ENCODE results near the gene ALDH1L2. TPM values are rescaled to one million over a fixed set of nuclear protein-coding genes. Genes with fewer than 3 reads are reported as not detected.

ALDH1L2 gene
- total and polyA plus RNA-seq, 4 donors: 1.6 to 35.2 (median 10.3) TPM

GRCh38 chr12:105014603-105015002 is 69.7 kb downstream of the ALDH1L2 start:
- ATAC-seq (ENCODE audit: low FRiP score) (no peak), DNase-seq (no peak)
- 92 to 95% methylated on average over 2 of the region's 2 CpGs for WGBS, 2 donors
- H3K9me3 ChIP-seq (ENCODE audit: control insufficient read depth, low read length): no peaks in the 10 kb centered on the region
- no peak overlapping the region for H3K4me3 ChIP-seq (ENCODE audit: low read length in 2 of 2)
- no peaks in the 10 kb centered on the region for H3K27me3 ChIP-seq (ENCODE audit: control insufficient read depth in 1 of 2, insufficient read depth in 2 of 2, low read length in 1 of 2)
- peaks cover 0 to 1% of the 10 kb centered on the region in 2 donors for H3K36me3 ChIP-seq (ENCODE audit: control insufficient read depth in 1 of 2, insufficient read depth in 2 of 2, low read length in 1 of 2)
- H3K4me1 ChIP-seq (ENCODE audit: control insufficient read depth in 1 of 2, insufficient read depth in 2 of 2, low read length in 2 of 2): no peaks in the 10 kb centered on the region
- intact Hi-C loops (cut with DNase I): no loop called here
- no peak overlapping the region for H3K27ac ChIP-seq (ENCODE audit: low read depth in 1 of 2, low read length in 2 of 2)

GRCh38 chr12:105013892-105014291 is 70.4 kb downstream of the ALDH1L2 start:
- WGBS, 2 donors: 91 to 94% methylated on average over 9 of the region's 9 CpGs
- Histone ChIP-seq H3K4me3 (ENCODE audit: low read length in 2 of 2) (no peak overlapping the region), H3K27me3 (ENCODE audit: control insufficient read depth in 1 of 2, insufficient read depth in 2 of 2, low read length in 1 of 2) (no peaks in the 10 kb centered on the region), H3K4me1 (ENCODE audit: control insufficient read depth in 1 of 2, insufficient read depth in 2 of 2, low read length in 2 of 2) (no peaks in the 10 kb centered on the region), H3K36me3 (ENCODE audit: control insufficient read depth in 1 of 2, insufficient read depth in 2 of 2, low read length in 1 of 2) (peaks cover 0 to 1% of the 10 kb centered on the region in 2 donors), H3K27ac (ENCODE audit: low read depth in 1 of 2, low read length in 2 of 2) (no peak overlapping the region), H3K9me3 (ENCODE audit: control insufficient read depth, low read length) (no peaks in the 10 kb centered on the region)
- DNase-seq (no peak), ATAC-seq (ENCODE audit: low FRiP score) (no peak)
- intact Hi-C loops (cut with DNase I): no loop called here

- Histone ChIP-seq H3K4me1 (ENCODE audit: control insufficient read depth in 1 of 2, insufficient read depth in 2 of 2, low read length in 2 of 2) (no peaks in the 10 kb centered on the region), H3K36me3 (ENCODE audit: control insufficient read depth in 1 of 2, insufficient read depth in 2 of 2, low read length in 1 of 2) (peaks cover under 1 to 2% of the 10 kb centered on the region in 2 donors), H3K27ac (ENCODE audit: low read depth in 1 of 2, low read length in 2 of 2) (no peak overlapping the region), H3K9me3 (ENCODE audit: control insufficient read depth, low read length) (no peaks in the 10 kb centered on the region), H3K27me3 (ENCODE audit: control insufficient read depth in 1 of 2, insufficient read depth in 2 of 2, low read length in 1 of 2) (no peaks in the 10 kb centered on the region), H3K4me3 (ENCODE audit: low read length in 2 of 2) (no peak overlapping the region)
- ATAC-seq (ENCODE audit: low FRiP score) (no peak), DNase-seq (no peak)
- intact Hi-C loops (cut with DNase I): no loop called here
Observed at GRCh38 chr12:105001476-105001875, 82.8 kb downstream of the ALDH1L2 start.

DNA sequence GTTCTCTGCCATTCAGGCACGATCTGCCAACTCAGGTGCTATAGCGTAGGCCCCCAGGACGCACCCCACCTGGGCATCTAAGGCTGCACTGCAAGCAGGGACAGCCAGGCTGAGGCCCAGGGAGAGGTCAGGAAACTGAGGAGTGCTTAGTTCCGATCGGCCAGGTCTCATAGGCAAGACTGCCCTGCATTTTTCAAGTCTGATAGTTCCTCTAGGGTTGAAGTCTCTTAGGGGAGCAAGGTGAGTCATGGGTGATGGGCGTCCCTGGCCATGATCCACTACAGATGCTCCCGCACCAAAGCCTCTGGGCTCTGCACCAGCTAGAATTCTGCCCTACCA is 84.9 kb downstream of the ALDH1L2 start:
- Histone ChIP-seq H3K4me3 (ENCODE audit: low read length in 2 of 2) (no peak overlapping the region), H3K27ac (ENCODE audit: low read depth in 1 of 2, low read length in 2 of 2) (no peak overlapping the region), H3K36me3 (ENCODE audit: control insufficient read depth in 1 of 2, insufficient read depth in 2 of 2, low read length in 1 of 2) (peaks cover 4 to 5% of the 10 kb centered on the region in 2 donors), H3K27me3 (ENCODE audit: control insufficient read depth in 1 of 2, insufficient read depth in 2 of 2, low read length in 1 of 2) (no peaks in the 10 kb centered on the region), H3K4me1 (ENCODE audit: control insufficient read depth in 1 of 2, insufficient read depth in 2 of 2, low read length in 2 of 2) (no peaks in the 10 kb centered on the region), H3K9me3 (ENCODE audit: control insufficient read depth, low read length) (no peaks in the 10 kb centered on the region)
- intact Hi-C loops (cut with DNase I): no loop called here
- ATAC-seq (ENCODE audit: low FRiP score): no peak
- WGBS, 2 donors: 80 to 92% methylated on average over 7 of the region's 7 CpGs
- no peak for DNase-seq

- no peak for DNase-seq
- no peak for ATAC-seq (ENCODE audit: low FRiP score)
- no peaks in the 10 kb centered on the region for H3K9me3 ChIP-seq (ENCODE audit: control insufficient read depth, low read length)
- no peaks in the 10 kb centered on the region for H3K4me1 ChIP-seq (ENCODE audit: control insufficient read depth in 1 of 2, insufficient read depth in 2 of 2, low read length in 2 of 2)
- peaks cover 4 to 5% of the 10 kb centered on the region in 2 donors for H3K36me3 ChIP-seq (ENCODE audit: control insufficient read depth in 1 of 2, insufficient read depth in 2 of 2, low read length in 1 of 2)
- 61 to 66% methylated on average over 15 of the region's 15 CpGs for WGBS, 2 donors
- no peak overlapping the region for H3K4me3 ChIP-seq (ENCODE audit: low read length in 2 of 2)
- H3K27me3 ChIP-seq (ENCODE audit: control insufficient read depth in 1 of 2, insufficient read depth in 2 of 2, low read length in 1 of 2): no peaks in the 10 kb centered on the region
- intact Hi-C loops (cut with DNase I): no loop called here
- H3K27ac ChIP-seq (ENCODE audit: low read depth in 1 of 2, low read length in 2 of 2): no peak overlapping the region
Observed at GRCh38 chr12:104998423-104999346, 85.6 kb downstream of the ALDH1L2 start.

- Histone ChIP-seq H3K9me3 (ENCODE audit: control insufficient read depth, low read length) (no peaks in the 10 kb centered on the region), H3K27me3 (ENCODE audit: control insufficient read depth in 1 of 2, insufficient read depth in 2 of 2, low read length in 1 of 2) (no peaks in the 10 kb centered on the region), H3K27ac (ENCODE audit: low read depth in 1 of 2, low read length in 2 of 2) (no peak overlapping the region), H3K36me3 (ENCODE audit: control insufficient read depth in 1 of 2, insufficient read depth in 2 of 2, low read length in 1 of 2) (peaks cover 3 to 4% of the 10 kb centered on the region in 2 donors), H3K4me1 (ENCODE audit: control insufficient read depth in 1 of 2, insufficient read depth in 2 of 2, low read length in 2 of 2) (no peaks in the 10 kb centered on the region), H3K4me3 (ENCODE audit: low read length in 2 of 2) (no peak overlapping the region)
- WGBS, 2 donors: 94 to 95% methylated on average over 3 of the region's 3 CpGs
- intact Hi-C loops (cut with DNase I): no loop called here
- no peak for ATAC-seq (ENCODE audit: low FRiP score)
- no peak for DNase-seq
Observed at GRCh38 chr12:104997541-104997940, 86.7 kb downstream of the ALDH1L2 start.

DNA sequence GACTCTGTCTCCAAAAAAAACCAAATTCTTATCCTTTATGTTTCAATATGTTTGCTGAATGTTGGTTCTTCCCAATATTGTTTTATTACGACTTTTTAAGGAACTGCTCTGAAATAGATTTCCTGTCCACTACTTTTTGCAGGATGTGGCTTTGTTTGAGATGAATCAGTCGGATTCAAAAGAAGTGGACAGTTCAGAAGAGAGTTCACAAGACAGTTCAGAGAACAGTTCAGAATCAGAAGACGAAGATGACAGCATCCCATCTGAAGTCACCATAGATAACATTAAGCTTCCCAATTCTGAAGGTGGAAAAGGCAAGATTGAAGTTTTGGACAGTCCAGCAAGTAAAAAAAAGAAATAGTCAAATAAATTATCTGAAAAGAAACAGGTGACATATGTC is 89.9 kb downstream of the ALDH1L2 start:
- H3K4me1 ChIP-seq (ENCODE audit: control insufficient read depth in 1 of 2, insufficient read depth in 2 of 2, low read length in 2 of 2): no peaks in the 10 kb centered on the region
- intact Hi-C loops (cut with DNase I): no loop called here
- DNase-seq (no peak), ATAC-seq (ENCODE audit: low FRiP score) (no peak)
- H3K27me3 ChIP-seq (ENCODE audit: control insufficient read depth in 1 of 2, insufficient read depth in 2 of 2, low read length in 1 of 2): no peaks in the 10 kb centered on the region
- H3K4me3 ChIP-seq (ENCODE audit: low read length in 2 of 2): no peak overlapping the region
- peaks cover 3 to 4% of the 10 kb centered on the region in 2 donors for H3K36me3 ChIP-seq (ENCODE audit: control insufficient read depth in 1 of 2, insufficient read depth in 2 of 2, low read length in 1 of 2)
- no peak overlapping the region for H3K27ac ChIP-seq (ENCODE audit: low read depth in 1 of 2, low read length in 2 of 2)
- no peaks in the 10 kb centered on the region for H3K9me3 ChIP-seq (ENCODE audit: control insufficient read depth, low read length)
- 82 to 87% methylated on average over 3 of the region's 3 CpGs for WGBS, 2 donors

GRCh38 chr12:104991565-104992128 is 92.6 kb downstream of the ALDH1L2 start:
- WGBS, 2 donors: 65 to 77% methylated on average over 3 of the region's 3 CpGs

GRCh38 chr12:104990950-104991349 is 93.3 kb downstream of the ALDH1L2 start:
- intact Hi-C loops (cut with DNase I): no loop called here
- Histone ChIP-seq H3K9me3 (ENCODE audit: control insufficient read depth, low read length) (no peaks in the 10 kb centered on the region), H3K4me3 (ENCODE audit: low read length in 2 of 2) (no peak overlapping the region), H3K36me3 (ENCODE audit: control insufficient read depth in 1 of 2, insufficient read depth in 2 of 2, low read length in 1 of 2) (peaks cover 2% of the 10 kb centered on the region in 2 donors), H3K4me1 (ENCODE audit: control insufficient read depth in 1 of 2, insufficient read depth in 2 of 2, low read length in 2 of 2) (peaks cover 4 to 8% of the 10 kb centered on the region in 2 donors), H3K27me3 (ENCODE audit: control insufficient read depth in 1 of 2, insufficient read depth in 2 of 2, low read length in 1 of 2) (no peaks in the 10 kb centered on the region), H3K27ac (ENCODE audit: low read depth in 1 of 2, low read length in 2 of 2) (no peak overlapping the region)
- 90 to 92% methylated on average over 4 of the region's 4 CpGs for WGBS, 2 donors
- DNase-seq (no peak), ATAC-seq (ENCODE audit: low FRiP score) (no peak)

More at GRCh38 chr12:104991565-104992128, 92.6 kb downstream of the ALDH1L2 start:
- peaks cover 3 to 4% of the 10 kb centered on the region in 2 donors for H3K36me3 ChIP-seq (ENCODE audit: control insufficient read depth in 1 of 2, insufficient read depth in 2 of 2, low read length in 1 of 2)
- no peak overlapping the region for H3K4me3 ChIP-seq (ENCODE audit: low read length in 2 of 2)
- no peaks in the 10 kb centered on the region for H3K27me3 ChIP-seq (ENCODE audit: control insufficient read depth in 1 of 2, insufficient read depth in 2 of 2, low read length in 1 of 2)
- H3K4me1 ChIP-seq (ENCODE audit: control insufficient read depth in 1 of 2, insufficient read depth in 2 of 2, low read length in 2 of 2): peaks cover 4 to 8% of the 10 kb centered on the region in 2 donors
- no peaks in the 10 kb centered on the region for H3K9me3 ChIP-seq (ENCODE audit: control insufficient read depth, low read length)
- ATAC-seq (ENCODE audit: low FRiP score): no peak
- DNase-seq: no peak
- H3K27ac ChIP-seq (ENCODE audit: low read depth in 1 of 2, low read length in 2 of 2): no peak overlapping the region
- intact Hi-C loops (cut with DNase I): no loop called here

All from aorta (tissue), 5 donors.